SK-N-SH (cell line): ENCODE data around the gene RSRC1.

ENCODE experiments used
- CHD2 ChIP-seq: fragments of 150-350 bp; IDR thresholded peaks from 2 replicates; pipeline ENCODE4 v1.6.1; 2018; ENCODE audit warnings: low read length; ENCODE audit not compliant: partially characterized antibody
- EZH2phosphoT487 ChIP-seq: fragments of 200-600 bp; sonication (generic); IDR thresholded peaks from 2 replicates; pipeline ENCODE4 v1.6.1; 2017; ENCODE audit warnings: low read depth, mixed run types, mild to moderate bottlenecking, antibody characterized with exemption, moderate library complexity, borderline replicate concordance
- MXI1 ChIP-seq: IDR thresholded peaks from 2 replicates; pipeline ENCODE4 v1.6.1; 2012; ENCODE audit warnings: mild to moderate bottlenecking, low read depth, low read length, improper control_type of control experiment
- RFX5 ChIP-seq: IDR thresholded peaks from 2 replicates; pipeline ENCODE4 v1.6.1; 2012; ENCODE audit warnings: mild to moderate bottlenecking, improper control_type of control experiment, low read length
- RXRA ChIP-seq: IDR thresholded peaks from 2 replicates; pipeline ENCODE4 v1.4.0; 2012; ENCODE audit warnings: low read depth, mild to moderate bottlenecking, borderline replicate concordance
- TAF1 ChIP-seq: IDR thresholded peaks from 2 replicates; pipeline ENCODE4 v1.6.1; 2012; ENCODE audit warnings: low read depth, mild to moderate bottlenecking, low read length, moderate library complexity, borderline replicate concordance
- ZBTB33 ChIP-seq: IDR thresholded peaks from 2 replicates; pipeline ENCODE4 v1.4.0; 2012; ENCODE audit warnings: low read depth, borderline replicate concordance
- TF ChIP-seq, protein P1 (sequence below): fragments of 200-600 bp; sonication (generic); IDR thresholded peaks from 2 replicates; pipeline ENCODE4 v1.6.1; 2017; ENCODE audit warnings: antibody characterized with exemption, mild to moderate bottlenecking, moderate library complexity

DNA sequence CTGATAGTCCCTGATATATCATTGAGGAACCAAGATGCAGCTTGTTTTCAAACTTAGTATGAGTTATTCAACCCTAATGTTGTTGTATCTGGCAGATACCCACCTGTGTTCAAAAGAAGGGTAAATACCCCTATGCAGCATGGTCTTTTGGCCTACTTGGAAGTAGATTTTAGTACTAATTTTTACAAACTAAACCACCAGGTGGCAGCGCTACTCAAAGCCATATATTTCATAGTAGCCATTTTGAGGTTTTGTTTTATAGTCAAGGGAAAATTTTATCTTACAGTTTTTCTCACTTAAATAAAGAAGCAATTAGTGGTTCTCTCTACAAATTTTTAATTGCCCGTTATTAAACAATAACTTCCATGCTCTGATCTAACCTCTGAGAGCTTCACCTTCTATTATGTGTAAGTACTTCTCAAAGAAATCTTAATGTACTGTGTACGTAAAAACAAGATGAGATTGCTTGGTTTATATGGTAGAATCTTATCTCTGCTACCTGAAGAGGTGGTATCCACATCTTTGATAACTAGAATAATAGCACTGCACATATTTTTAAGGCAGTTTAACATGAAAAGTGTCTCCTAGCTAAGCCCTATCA is 429.6 kb downstream of the RSRC1 start:
- TF ChIP-seq TAF1 (no peak), EZH2phosphoT487 (no peak), RFX5 (no peak), ZBTB33 (no peak), MXI1 (no peak), RXRA (no peak), CHD2 (no peak)
- TF ChIP-seq, protein P1, sequence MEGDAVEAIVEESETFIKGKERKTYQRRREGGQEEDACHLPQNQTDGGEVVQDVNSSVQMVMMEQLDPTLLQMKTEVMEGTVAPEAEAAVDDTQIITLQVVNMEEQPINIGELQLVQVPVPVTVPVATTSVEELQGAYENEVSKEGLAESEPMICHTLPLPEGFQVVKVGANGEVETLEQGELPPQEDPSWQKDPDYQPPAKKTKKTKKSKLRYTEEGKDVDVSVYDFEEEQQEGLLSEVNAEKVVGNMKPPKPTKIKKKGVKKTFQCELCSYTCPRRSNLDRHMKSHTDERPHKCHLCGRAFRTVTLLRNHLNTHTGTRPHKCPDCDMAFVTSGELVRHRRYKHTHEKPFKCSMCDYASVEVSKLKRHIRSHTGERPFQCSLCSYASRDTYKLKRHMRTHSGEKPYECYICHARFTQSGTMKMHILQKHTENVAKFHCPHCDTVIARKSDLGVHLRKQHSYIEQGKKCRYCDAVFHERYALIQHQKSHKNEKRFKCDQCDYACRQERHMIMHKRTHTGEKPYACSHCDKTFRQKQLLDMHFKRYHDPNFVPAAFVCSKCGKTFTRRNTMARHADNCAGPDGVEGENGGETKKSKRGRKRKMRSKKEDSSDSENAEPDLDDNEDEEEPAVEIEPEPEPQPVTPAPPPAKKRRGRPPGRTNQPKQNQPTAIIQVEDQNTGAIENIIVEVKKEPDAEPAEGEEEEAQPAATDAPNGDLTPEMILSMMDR = peak; percentile 74
